IMR-90 (cell line): ENCODE data around the gene DLG5. TPM values are rescaled to one million over a fixed set of nuclear protein-coding genes. Genes with fewer than 3 reads are reported as not detected.

ENCODE experiments used
- ATAC-seq: fragments of 200-7000 bp; cut with Tn5 transposase; 2 replicates; pipeline ENCODE4 v1.9.1; 2020; ENCODE audit warnings: low read depth, mild to moderate bottlenecking, moderate library complexity
- BruUV-seq: library from RNA; stranded (reverse); fragments of 400-500 nt; replicated peaks from 2 replicates; lab custom pipeline; 2021; lab: Mats Ljungman, UMichigan
- CTCF ChIA-PET: fragments of 300-600 bp; formaldehyde crosslinking; extraction: SDS; loops from one replicate; lab custom pipeline; 2021; ENCODE audit warnings: antibody characterized with exemption; lab: Yijun Ruan, JAX
- POLR2A ChIA-PET: fragments of 300-600 bp; sonication (Branson Sonifier 250); formaldehyde crosslinking; loops from one replicate; lab custom pipeline; 2022; ENCODE audit warnings: antibody characterized with exemption; ENCODE audit not compliant: unreplicated experiment; lab: Charles Lee
- DNase-seq: peaks from one replicate; pipeline ENCODE4 v3.0.0; 2013
- H2AFZ ChIP-seq: replicated peaks from 2 replicates; pipeline ENCODE3; 2013; ENCODE audit warnings: low read length, mild to moderate bottlenecking; ENCODE audit not compliant: poor library complexity
- H2AK5ac ChIP-seq: 2 replicates; pipeline ENCODE4 v1.6.1; 2013; ENCODE audit warnings: low read depth, low read length, inconsistent platforms
- H2AK9ac ChIP-seq: replicated peaks from 2 replicates; pipeline ENCODE3; 2013; ENCODE audit warnings: mild to moderate bottlenecking, low read depth, low read length, moderate library complexity; ENCODE audit not compliant: poor library complexity
- H2BK120ac ChIP-seq: 2 replicates; pipeline ENCODE4 v1.6.1; 2013; ENCODE audit warnings: low read depth, low read length, inconsistent platforms
- H2BK15ac ChIP-seq: 3 replicates; pipeline ENCODE4 v1.6.1; 2013; ENCODE audit warnings: low read depth, low read length, inconsistent platforms
- H2BK20ac ChIP-seq: 2 replicates; pipeline ENCODE4 v1.6.1; 2013; ENCODE audit warnings: low read depth, mild to moderate bottlenecking, inconsistent platforms, low read length, moderate library complexity
- H2BK5ac ChIP-seq: 2 replicates; pipeline ENCODE4 v1.6.1; 2013; ENCODE audit warnings: mild to moderate bottlenecking, low read depth, low read length, inconsistent platforms; ENCODE audit not compliant: poor library complexity, severe bottlenecking
- H3K14ac ChIP-seq: replicated peaks from 2 replicates; pipeline ENCODE4 v1.6.1; 2013; ENCODE audit warnings: low read depth, low read length, inconsistent platforms
- H3K18ac ChIP-seq: 2 replicates; pipeline ENCODE4 v1.6.1; 2013; ENCODE audit warnings: low read depth, low read length, control low read depth
- H3K23ac ChIP-seq: 2 replicates; pipeline ENCODE4 v1.6.1; 2013; ENCODE audit warnings: low read depth, low read length, inconsistent platforms
- H3K27ac ChIP-seq: 2 replicates; pipeline ENCODE4 v1.5.1; 2013; ENCODE audit warnings: mild to moderate bottlenecking, control low read depth, low read length; ENCODE audit not compliant: insufficient read depth
- H3K27me3 ChIP-seq: 2 replicates; pipeline ENCODE4 v1.6.1; 2013; ENCODE audit warnings: low read length; ENCODE audit not compliant: control insufficient read depth, insufficient read depth
- H3K36me3 ChIP-seq: 2 replicates; pipeline ENCODE4 v1.6.1; 2013; ENCODE audit warnings: low read length, mixed read lengths; ENCODE audit not compliant: control insufficient read depth, insufficient read depth
- H3K4ac ChIP-seq: 2 replicates; pipeline ENCODE4 v1.6.1; 2013; ENCODE audit warnings: low read depth, low read length, inconsistent platforms
- H3K4me1 ChIP-seq: 2 replicates; pipeline ENCODE4 v1.6.1; 2013; ENCODE audit warnings: low read length, mixed read lengths; ENCODE audit not compliant: control insufficient read depth, insufficient read depth
- H3K4me2 ChIP-seq: 2 replicates; pipeline ENCODE4 v1.6.1; 2013; ENCODE audit warnings: low read depth, mild to moderate bottlenecking, control low read depth, low read length, moderate library complexity
- H3K4me3 ChIP-seq: 2 replicates; pipeline ENCODE4 v1.5.1; 2013; ENCODE audit warnings: low read depth, mild to moderate bottlenecking, control low read depth, low read length, moderate library complexity; ENCODE audit not compliant: insufficient read depth
- H3K56ac ChIP-seq: 2 replicates; pipeline ENCODE4 v1.6.1; 2013; ENCODE audit warnings: low read length, inconsistent platforms; ENCODE audit not compliant: insufficient read depth; ENCODE audit errors: extremely low read depth
- H3K79me1 ChIP-seq, 2 experiments: 2 replicates each; pipeline ENCODE4 v1.6.1; 2013; ENCODE audit warnings: low read length in 2 of 2, inconsistent platforms in 1 of 2, low read depth in 1 of 2
- H3K9ac ChIP-seq: 2 replicates; pipeline ENCODE4 v1.6.1; 2013; ENCODE audit warnings: low read depth, low read length, control low read depth
- H3K9me1 ChIP-seq: 2 replicates; pipeline ENCODE4 v1.6.1; 2013; ENCODE audit warnings: low read length, inconsistent platforms; ENCODE audit not compliant: insufficient read depth
- H3K9me3 ChIP-seq: 2 replicates; pipeline ENCODE4 v1.6.1; 2013; ENCODE audit warnings: low read length; ENCODE audit not compliant: control insufficient read depth, insufficient read depth
- H4K20me1 ChIP-seq: 2 replicates; pipeline ENCODE4 v1.6.1; 2013; ENCODE audit warnings: low read length, inconsistent platforms; ENCODE audit not compliant: insufficient read depth
- H4K5ac ChIP-seq: 2 replicates; pipeline ENCODE4 v1.6.1; 2013; ENCODE audit warnings: mild to moderate bottlenecking, low read depth, low read length, control low read depth
- H4K8ac ChIP-seq, 2 experiments: 2 replicates each; pipeline ENCODE4 v1.6.1; 2013; ENCODE audit warnings: low read depth in 2 of 2, low read length in 2 of 2, control low read depth in 1 of 2, inconsistent platforms in 1 of 2
- H4K91ac ChIP-seq: 2 replicates; pipeline ENCODE4 v1.6.1; 2013; ENCODE audit warnings: low read depth, low read length, inconsistent platforms; ENCODE audit not compliant: insufficient read depth
- BHLHE40 ChIP-seq: fragments of 150-350 bp; IDR thresholded peaks from 2 replicates; pipeline ENCODE4 v1.6.1; 2016; ENCODE audit warnings: mild to moderate bottlenecking, low read depth, low read length
- CEBPB ChIP-seq: IDR thresholded peaks from 2 replicates; pipeline ENCODE4 v1.6.1; 2012; ENCODE audit warnings: low read depth, low read length, improper control_type of control experiment
- CHD1 ChIP-seq: IDR thresholded peaks from 2 replicates; pipeline ENCODE4 v1.6.1; 2012; ENCODE audit warnings: low read depth, low read length, improper control_type of control experiment
- POLR2A ChIP-seq: IDR thresholded peaks from 2 replicates; pipeline ENCODE4 v1.6.1; 2012; ENCODE audit warnings: mild to moderate bottlenecking, low read depth, low read length
- RAD21 ChIP-seq: IDR thresholded peaks from 2 replicates; pipeline ENCODE4 v1.6.1; 2012; ENCODE audit warnings: low read length, improper control_type of control experiment
- RCOR1 ChIP-seq: IDR thresholded peaks from 2 replicates; pipeline ENCODE4 v1.6.1; 2012; ENCODE audit warnings: mild to moderate bottlenecking, low read length, improper control_type of control experiment; ENCODE audit not compliant: insufficient replicate concordance
- RFX5 ChIP-seq: IDR thresholded peaks from 2 replicates; pipeline ENCODE4 v1.8.0; 2012; ENCODE audit warnings: low read depth, mild to moderate bottlenecking, low read length, moderate library complexity
- SMC3 ChIP-seq: fragments of 150-350 bp; IDR thresholded peaks from 2 replicates; pipeline ENCODE4 v1.6.1; 2016; ENCODE audit warnings: low read depth, mild to moderate bottlenecking, antibody characterized with exemption, low read length, moderate library complexity
- WGBS, 2 experiments: methylation state at CpG; one replicate each; pipeline versions ENCODE4 v1.1.5 to v1.1.7; 2013; ENCODE audit warnings: missing lambda C conversion rate in 2 of 2; ENCODE audit not compliant: insufficient read length in 1 of 2; ENCODE audit errors: extremely low coverage in 2 of 2; 5-methylcytosine and 5-hydroxymethylcytosine counted together
- dilution Hi-C: fragments of 300-500 bp; cut with HindIII; formaldehyde crosslinking; loops from one replicate; pipeline ENCODE4 v1.14.3; 2018; ENCODE audit warnings: low sequenced_read_pairs; ENCODE audit not compliant: unreplicated experiment
- in situ Hi-C: fragments of 300-500 bp; cut with MboI; formaldehyde crosslinking; loops from 3 replicates; pipeline ENCODE4 v1.14.3; 2019; ENCODE audit warnings: low sequenced_read_pairs, inconsistent platforms, mixed read lengths
- intact Hi-C: fragments of 100-400 bp; cut with micrococcal nuclease; formaldehyde crosslinking; loops from 2 replicates; pipeline ENCODE4 v1.10.0; 2022
- polyA plus RNA-seq, 3 experiments: library from polyadenylated mRNA; depleted of rRNA; stranded (reverse); fragments of >200 nt; gene quantifications; 2 replicates each; pipeline ENCODE4 v1.2.3, GENCODE V29; 2012; ENCODE audit warnings: low replicate concordance in 1 of 3
- total RNA-seq: library from RNA; depleted of rRNA; stranded (reverse); fragments of >200 nt; gene quantifications from 2 replicates; pipeline ENCODE4 v1.2.3, GENCODE V29; 2012
- TF ChIP-seq, protein P1 (sequence below): conservative IDR thresholded peaks from 2 replicates; pipeline ENCODE4 v1.5.1; 2012; ENCODE audit warnings: mild to moderate bottlenecking, low read depth, low read length, improper control_type of control experiment

Gene DLG5
- total and polyA plus RNA-seq, 2 of the 4 experiments (the other 2 are of a cell fraction), result 12.7 to 28.7 TPM

GRCh38 chr10:77756319-77757232 is 170.0 kb downstream of the DLG5 start:
- H3K9me1 ChIP-seq, result no peaks in the 10 kb centered on the region
- H3K9me3 ChIP-seq, result no peaks in the 10 kb centered on the region
- no peak overlapping the region for H2AK9ac ChIP-seq
- no peaks in the 10 kb centered on the region for H3K4me1 ChIP-seq
- H3K27me3 ChIP-seq, result no peaks in the 10 kb centered on the region
- intact Hi-C loops, result loop anchor here (1.0 to 5.0 kb wide), 5 partner anchors 37 to 592 kb away; no protein-coding TSS in a partner anchor
- no peak overlapping the region for H2BK5ac ChIP-seq
- no peak overlapping the region for H3K9ac ChIP-seq
- H4K8ac ChIP-seq, result no peak overlapping the region
- H3K14ac ChIP-seq, result no peak overlapping the region; the same call in 1 of the 2 replicates
- no peak overlapping the region for H3K27ac ChIP-seq
- no peaks in the 10 kb centered on the region for H3K36me3 ChIP-seq
- no peak overlapping the region for H3K18ac ChIP-seq
- no peak overlapping the region for H2BK120ac ChIP-seq
- TF ChIP-seq POLR2A, result 0 out of 2 replicates have a peak, but pooled peaks have one; percentile 35
- no peak for TF ChIP-seq CEBPB
- no peak for TF ChIP-seq RFX5
- no peak for TF ChIP-seq CHD1
- TF ChIP-seq, protein P1, sequence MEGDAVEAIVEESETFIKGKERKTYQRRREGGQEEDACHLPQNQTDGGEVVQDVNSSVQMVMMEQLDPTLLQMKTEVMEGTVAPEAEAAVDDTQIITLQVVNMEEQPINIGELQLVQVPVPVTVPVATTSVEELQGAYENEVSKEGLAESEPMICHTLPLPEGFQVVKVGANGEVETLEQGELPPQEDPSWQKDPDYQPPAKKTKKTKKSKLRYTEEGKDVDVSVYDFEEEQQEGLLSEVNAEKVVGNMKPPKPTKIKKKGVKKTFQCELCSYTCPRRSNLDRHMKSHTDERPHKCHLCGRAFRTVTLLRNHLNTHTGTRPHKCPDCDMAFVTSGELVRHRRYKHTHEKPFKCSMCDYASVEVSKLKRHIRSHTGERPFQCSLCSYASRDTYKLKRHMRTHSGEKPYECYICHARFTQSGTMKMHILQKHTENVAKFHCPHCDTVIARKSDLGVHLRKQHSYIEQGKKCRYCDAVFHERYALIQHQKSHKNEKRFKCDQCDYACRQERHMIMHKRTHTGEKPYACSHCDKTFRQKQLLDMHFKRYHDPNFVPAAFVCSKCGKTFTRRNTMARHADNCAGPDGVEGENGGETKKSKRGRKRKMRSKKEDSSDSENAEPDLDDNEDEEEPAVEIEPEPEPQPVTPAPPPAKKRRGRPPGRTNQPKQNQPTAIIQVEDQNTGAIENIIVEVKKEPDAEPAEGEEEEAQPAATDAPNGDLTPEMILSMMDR, result peak; percentile 93
- peak; percentile 66 for TF ChIP-seq SMC3
- no peak for TF ChIP-seq BHLHE40
- TF ChIP-seq RAD21, result peak; percentile 93
- no peak for TF ChIP-seq RCOR1
- H3K23ac ChIP-seq, result no peak overlapping the region
- CTCF ChIA-PET, result interaction anchor here (0.6 to 1.3 kb wide), 8 partner anchors 13 to 63 kb away, joined by 3 to 4 read pairs (median 3); no protein-coding TSS in a partner anchor
- POLR2A ChIA-PET, result no interaction called here
- WGBS, 2 experiments, result 14% methylated on average over 1 of the region's 12 CpGs; no CpG with 5 or more reads in 1 of the 2 experiments
- BruUV-seq, result no TSS peak
- H3K4me3 ChIP-seq, result no peak overlapping the region
- dilution Hi-C loops, result no loop called here
- H2BK20ac ChIP-seq, result no peak overlapping the region
- peak; percentile 74 for DNase-seq
- H4K5ac ChIP-seq, result no peak overlapping the region
- in situ Hi-C loops, result loop anchor here (5.0 kb wide), 1 partner anchor 34 kb away; no protein-coding TSS in a partner anchor
- no peak overlapping the region for H3K56ac ChIP-seq
- no peak overlapping the region for H2BK15ac ChIP-seq
- no peak overlapping the region for H3K4ac ChIP-seq
- H2AFZ ChIP-seq, result peak overlapping the region; percentile 81
- H3K4me2 ChIP-seq, result peak overlapping the region; percentile 31; the same call in 1 of the 2 replicates
- no peak overlapping the region for H4K91ac ChIP-seq
- peak; percentile 97 for ATAC-seq
- no peaks in the 10 kb centered on the region for H4K20me1 ChIP-seq
- H2AK5ac ChIP-seq, result no peak overlapping the region
- H3K79me1 ChIP-seq, result no peaks in the 10 kb centered on the region
